HG02840 (cell line): ENCODE measurements around the gene FBXO21.
"Not testable (repeated sequence)": the region's sequence is repeated elsewhere in the genome, so short reads cannot be mapped to it uniquely, and the experiment has no call there.

Experiments used
- ATAC-seq: cut with Tn5 transposase; IDR thresholded peaks from one replicate; pipeline ENCODE4 v1.9.1; 2021; ENCODE audit warnings: mild to moderate bottlenecking, moderate library complexity, moderate number of reproducible peaks; ENCODE audit not compliant: unreplicated experiment, low FRiP score

Gene FBXO21, protein sequence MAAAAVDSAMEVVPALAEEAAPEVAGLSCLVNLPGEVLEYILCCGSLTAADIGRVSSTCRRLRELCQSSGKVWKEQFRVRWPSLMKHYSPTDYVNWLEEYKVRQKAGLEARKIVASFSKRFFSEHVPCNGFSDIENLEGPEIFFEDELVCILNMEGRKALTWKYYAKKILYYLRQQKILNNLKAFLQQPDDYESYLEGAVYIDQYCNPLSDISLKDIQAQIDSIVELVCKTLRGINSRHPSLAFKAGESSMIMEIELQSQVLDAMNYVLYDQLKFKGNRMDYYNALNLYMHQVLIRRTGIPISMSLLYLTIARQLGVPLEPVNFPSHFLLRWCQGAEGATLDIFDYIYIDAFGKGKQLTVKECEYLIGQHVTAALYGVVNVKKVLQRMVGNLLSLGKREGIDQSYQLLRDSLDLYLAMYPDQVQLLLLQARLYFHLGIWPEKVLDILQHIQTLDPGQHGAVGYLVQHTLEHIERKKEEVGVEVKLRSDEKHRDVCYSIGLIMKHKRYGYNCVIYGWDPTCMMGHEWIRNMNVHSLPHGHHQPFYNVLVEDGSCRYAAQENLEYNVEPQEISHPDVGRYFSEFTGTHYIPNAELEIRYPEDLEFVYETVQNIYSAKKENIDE

DNA sequence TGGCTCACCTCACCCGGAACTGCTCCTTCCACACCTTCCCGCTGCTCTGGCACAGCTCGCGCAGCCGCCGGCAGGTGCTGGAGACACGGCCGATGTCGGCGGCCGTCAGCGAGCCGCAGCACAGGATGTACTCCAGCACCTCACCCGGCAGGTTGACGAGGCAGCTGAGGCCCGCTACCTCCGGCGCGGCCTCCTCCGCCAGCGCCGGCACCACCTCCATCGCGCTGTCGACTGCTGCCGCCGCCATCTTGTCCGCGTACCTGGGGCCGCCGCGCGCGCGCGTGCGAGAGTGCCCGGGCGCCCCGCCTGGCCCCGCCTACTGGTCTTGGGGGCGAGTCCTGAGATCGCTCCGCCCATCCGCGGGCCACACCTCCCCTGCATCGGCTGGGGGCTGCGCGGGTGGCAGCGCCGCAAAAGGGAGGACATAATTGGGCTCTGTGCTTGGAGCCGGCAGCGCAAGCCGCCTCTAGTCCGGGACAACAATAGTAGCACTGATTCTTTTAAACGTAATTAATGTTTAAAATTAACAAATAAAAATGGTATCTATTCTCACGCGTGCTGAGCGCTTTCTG is at the start of gene FBXO21:
Gene FBXO21, minus strand, starts transcription at position 261 of the 572 bp plus-strand sequence. Its CDS starts 14 bp downstream, at position 247.
- peak; percentile 88 for ATAC-seq

DNA sequence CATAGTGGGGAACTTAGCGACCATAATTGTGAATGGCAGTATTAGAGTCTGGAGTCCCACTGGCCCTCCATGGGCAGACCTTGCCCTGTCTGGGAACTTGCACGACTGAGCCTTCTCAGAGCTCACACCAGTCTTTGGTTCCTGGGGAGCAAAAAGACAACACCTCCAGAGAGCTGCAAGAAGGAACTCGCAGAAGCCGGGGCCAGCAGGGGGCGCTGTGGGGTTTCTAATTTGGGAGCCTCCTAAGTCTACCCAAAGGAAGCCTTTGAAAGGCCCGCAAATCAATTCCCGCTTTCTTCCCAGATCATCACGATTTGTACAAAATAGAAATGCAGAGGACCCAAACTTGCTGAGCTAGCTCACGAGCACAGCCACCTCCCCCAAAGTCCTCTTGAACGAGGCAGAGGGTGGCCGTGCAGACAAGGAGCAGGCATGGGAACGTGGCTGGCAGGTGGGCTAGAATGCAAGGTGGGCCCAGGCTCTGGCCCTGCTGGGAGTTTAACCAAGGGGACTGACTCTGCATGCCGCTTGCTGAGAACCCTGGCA is 46.3 kb upstream of the FBXO21 start:
- no peak for ATAC-seq

DNA sequence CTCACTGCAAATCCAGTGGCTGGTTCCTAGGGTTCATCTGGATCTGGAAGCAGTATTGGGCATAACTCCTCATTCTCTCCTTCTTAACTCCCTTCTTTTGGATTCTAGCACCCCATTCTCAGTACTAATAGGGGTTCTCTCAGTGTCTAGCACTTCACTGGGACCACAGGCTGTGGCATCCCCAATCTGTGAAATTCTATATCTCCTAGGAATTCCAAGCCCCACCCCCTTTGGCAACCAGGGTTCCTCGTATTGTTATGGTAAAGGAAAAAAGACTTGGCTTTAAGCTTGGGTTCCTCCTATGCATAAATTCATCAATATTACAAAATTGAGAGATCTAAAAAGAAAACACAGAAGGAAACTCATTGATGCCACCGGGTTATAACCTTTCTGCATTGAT is 45.0 kb upstream of the FBXO21 start:
- ATAC-seq = no peak

DNA sequence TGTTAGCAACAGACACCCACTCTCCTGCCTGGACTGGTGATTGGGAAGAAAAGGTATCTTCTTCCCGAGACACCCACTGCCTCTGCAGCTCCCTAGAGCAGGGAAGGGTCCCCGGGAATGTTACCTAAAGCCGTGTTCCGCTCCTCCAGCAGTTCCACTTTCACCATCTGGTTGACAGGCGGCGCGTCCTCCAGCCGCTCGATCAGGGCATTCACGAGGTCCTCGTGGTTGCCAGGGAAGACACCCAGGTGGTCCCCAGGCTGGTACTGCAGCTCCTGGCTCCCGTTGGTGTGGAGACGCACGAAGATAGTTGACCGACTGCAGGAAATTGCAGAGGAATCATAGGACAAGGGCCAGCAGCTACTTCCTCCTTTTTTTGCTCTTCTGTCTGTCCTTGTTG is 44.2 kb upstream of the FBXO21 start:
- ATAC-seq = no peak

DNA sequence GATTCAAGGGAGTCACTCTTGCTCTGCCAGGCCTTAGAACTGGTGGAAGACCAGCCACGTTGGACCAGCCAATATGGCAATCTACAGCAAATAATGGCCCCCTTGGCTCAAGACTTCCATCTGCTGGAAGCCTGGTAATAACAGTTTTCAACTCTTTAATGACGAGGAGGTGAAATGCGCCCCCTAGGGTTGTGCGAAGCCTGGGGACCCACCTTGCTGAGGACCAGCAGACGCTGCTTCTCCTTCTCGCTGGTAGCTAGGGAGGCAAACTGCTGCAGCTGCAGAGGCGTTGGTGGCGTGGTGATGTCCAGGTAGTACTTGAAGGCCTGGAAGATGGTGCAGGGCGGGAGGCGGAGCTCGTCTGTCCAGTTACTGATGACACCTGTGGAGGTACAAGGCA is 41.5 kb upstream of the FBXO21 start:
- ATAC-seq = no peak

DNA sequence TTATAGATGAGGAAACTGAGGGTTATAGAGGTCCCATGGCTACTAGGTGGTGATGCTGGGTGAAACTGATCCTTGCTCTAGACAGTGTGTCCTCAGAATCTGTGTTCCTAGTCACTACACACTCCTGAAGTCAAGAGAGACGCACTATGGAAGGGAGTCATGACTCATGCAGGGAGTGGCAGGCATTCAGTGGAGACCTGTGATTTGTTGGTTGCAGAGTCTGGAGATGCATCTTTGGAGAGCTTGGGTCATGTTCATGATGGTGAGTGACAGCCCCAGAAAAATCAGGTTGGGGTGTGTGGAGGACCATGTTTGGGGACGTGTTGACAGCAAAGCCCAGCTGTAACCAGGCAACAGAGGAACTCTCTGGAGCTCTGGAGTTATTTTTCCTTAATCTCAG is 38.0 kb upstream of the FBXO21 start:
- no peak for ATAC-seq

DNA sequence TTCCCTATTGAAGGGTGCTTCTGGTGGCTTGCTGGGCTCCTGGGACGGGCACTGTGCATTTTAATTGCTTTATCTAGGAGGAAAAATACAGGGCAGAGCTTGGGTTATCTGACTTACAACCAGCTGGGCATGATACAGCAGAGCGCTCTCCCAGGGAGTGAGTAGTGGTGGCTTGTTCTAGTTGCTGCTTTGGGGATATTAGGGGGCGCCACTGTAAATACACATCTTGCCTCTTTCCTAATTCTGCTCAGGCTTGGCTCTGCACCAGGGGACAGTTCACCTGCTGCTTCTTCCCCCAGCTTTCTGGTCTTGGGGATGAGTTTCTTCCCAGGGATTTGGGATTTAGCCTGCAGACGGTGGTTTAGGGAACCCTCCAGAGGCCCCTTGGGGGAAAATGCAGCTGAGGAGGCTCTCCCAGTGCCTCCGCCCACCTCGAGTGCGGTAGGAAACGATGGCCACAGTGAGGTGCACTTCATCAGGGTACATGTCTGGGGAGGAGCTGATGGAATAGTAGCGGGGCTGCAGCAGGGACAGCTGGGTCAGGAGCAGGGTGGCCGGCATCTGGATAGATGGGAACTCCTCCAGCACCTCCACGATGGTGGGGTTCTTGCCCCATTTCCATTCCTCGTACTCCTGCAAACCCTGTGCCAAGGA is 36.9 kb upstream of the FBXO21 start:
- ATAC-seq = no peak

DNA sequence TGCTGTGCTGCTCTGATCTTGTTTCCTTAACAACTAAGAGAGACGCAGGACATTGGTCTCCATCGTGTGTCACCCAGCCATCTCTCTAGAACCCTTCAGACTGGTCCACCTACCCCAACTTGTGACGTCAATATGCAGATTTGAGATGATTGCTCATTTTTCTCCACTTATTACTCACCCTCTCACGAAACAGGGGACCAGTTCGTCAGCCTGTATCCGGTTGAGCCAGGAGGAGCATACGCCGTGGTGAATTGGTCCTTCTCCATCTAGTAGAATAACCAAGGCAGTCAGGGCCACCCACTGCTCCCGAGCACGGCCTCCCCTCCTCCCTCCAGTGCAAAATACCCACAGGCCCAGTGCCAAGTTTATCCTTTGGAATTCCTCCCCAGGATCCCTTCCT is 36.2 kb upstream of the FBXO21 start:
- no peak for ATAC-seq

DNA sequence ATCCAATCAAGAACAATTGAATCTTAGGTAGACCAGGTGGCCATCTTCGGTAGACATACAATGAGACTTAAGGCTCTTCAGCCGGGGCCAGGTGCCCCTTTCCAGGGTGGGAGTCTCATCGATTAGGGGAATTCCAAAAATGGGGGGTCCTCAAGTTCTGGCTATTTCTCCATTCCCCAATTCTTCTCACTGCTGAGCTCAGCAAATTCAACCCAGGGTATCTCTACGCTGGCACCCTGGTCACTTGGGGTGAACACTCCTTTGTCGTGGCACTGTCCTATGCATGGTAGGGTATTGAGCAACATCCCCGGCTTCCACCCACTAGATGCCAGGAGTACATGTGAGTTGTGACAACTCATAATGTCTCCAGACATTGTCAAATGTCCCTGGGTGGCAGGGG is 34.9 kb upstream of the FBXO21 start:
- no peak for ATAC-seq

DNA sequence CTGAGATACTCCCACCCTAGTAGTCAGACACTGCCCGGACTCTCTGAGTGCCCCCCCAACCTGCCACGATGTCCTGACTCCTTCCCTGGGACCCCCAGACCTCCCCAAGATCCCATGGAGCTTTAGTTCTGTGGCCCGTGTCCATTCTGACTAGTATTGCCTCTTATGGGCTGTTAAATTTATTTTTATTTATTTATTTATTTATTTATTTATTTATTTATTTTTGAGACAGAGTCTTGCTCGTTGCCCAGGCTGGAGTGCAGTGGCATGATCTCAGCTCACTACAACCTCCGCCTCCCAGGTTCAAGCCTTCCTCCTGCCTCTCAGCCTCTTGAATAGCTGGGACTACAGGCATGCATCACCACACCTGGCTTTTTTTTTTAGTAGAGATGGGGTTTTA is 30.7 kb upstream of the FBXO21 start:
- ATAC-seq = not testable (repeated sequence)

DNA sequence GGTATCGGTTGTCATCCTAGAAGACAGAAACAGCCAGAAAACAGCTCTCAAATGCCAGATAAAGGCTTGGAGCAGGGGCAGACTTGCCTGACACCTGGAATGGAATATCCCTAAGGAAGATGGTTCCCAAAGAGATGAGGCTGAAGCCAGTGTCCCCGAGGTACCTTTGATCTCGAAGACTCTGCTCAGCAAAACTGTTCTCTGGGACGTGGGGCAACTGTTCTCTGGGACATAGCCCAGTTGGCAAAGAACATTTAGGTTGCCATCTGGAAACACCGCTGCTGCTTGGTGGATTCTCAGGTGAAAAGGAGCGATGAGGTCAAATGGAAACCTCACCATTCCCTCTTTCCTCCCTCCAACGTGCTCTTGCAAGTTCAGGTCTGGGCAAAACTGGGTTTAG is 27.9 kb upstream of the FBXO21 start:
- no peak for ATAC-seq

DNA sequence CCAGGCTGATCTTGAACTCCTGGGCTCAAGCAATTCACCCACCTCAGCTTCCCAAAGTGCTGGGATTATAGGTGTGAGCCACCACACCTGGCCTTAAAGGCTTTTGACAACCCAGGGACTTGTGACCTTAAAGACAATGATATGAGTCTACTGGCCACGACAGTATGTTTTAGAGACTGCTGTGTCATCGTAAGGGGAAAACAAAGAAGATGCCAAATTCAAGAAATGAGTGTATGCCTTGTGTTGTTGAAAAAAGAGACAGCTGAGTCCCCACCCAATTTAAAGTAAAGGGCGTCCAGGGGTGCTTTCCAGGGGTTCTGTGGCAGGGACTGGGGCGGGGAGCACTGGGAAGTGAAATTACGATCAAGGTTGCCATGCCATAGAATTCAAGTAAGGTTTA is 26.4 kb upstream of the FBXO21 start:
- ATAC-seq = no peak

DNA sequence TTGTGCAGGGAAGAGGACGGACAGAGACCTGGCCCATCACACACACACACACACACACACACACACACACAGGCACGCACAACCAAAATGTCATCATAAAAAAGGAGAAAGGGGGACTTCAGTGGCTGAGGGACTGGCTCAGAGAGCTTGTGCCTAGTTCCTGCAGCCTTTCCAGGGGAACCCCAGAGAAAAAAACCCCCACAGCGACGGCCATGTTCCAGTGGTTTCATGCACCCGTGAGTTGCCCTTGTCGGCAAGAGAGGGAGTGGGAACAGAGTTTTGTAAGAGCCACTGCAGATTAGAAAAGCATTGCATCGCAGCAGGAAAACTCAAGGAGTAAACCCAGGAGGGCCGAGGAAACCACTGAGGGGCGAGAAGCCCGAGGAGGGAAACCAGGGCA is 24.5 kb upstream of the FBXO21 start:
- ATAC-seq = no peak

DNA sequence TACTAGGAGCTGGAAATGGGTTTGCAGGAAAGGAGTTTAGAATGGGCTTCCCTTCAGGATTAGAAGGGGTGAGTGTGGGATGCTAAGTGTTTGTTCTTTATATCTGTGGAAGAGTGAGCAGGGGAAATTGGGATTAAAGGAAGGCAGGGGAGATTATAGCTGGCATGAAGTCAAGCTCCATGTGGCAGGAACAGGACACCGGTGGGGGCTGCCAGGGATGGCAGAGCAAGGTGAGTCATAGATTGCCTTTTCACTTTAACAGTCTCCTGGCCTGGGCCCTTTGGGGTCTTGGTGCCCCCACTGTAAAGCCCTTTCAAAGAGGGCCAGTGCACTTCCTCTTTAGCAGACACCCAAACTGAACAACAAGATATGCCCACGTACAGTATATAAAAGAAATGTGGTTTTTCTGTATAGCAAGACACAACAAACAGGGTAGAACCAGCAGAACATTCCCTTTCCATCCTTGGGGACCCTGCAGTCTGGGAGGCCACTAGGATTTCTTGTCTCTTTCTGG is 23.1 kb upstream of the FBXO21 start:
- no peak for ATAC-seq

DNA sequence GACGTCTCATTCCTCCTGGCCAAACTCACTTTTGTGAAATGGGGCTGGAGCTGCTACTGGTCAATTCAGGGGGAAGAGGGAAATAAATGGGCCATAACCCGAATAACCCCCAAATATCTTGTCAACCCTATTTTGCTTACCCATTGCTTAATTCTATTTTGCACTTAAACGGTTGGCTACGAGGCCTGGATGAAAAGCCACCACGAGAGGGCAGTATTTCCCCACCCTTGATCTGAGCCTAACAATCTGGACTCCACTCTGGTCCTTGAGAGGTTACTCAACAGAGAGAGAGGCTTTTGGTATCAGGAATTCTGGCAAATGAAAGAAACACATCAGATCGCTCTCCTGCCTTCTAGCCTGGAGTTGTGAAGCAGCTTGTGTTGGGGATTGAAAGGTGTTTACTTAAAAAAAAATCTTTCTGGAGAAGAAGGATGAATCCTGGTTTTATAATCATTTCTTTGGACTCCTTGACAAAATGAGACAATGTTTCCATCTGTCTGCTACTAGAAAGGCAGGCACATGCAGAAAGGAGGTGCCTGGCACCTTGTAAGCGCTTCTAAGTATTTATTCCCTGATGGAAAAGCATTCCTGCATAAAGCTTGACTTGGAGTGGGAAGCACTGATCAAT is 22.4 kb upstream of the FBXO21 start:
- ATAC-seq = no peak

DNA sequence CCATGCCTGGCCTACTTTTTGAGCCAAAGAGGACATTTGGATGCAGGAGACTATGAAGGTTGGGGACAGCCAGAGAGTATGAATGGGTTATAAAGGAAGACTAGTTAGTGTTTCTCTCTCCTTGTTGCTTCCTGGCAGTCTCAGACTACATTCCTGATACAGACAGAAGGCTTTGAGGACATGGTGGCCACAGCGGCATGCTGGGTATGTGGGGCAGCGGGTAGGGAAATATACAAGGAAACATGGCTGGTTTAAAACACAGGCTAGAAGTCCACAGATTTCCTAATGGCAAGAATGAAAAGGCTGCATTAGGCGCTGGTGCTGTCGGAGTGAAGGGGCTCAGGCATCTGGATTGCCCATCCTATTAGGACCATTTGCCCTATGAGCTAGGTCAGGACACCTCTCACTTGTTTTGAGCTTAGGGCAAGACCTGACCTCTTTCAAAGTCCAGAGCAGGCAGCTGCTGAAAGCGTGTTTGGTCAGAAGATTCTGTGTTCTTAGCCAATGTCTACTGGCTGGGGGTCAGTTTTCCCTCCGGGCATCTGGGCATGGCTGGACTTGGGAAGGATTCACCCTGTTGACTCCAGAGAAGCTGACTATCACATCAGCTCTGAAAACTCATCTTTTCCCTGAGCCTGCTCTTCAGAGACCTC is 20.1 kb upstream of the FBXO21 start:
- no peak for ATAC-seq

DNA sequence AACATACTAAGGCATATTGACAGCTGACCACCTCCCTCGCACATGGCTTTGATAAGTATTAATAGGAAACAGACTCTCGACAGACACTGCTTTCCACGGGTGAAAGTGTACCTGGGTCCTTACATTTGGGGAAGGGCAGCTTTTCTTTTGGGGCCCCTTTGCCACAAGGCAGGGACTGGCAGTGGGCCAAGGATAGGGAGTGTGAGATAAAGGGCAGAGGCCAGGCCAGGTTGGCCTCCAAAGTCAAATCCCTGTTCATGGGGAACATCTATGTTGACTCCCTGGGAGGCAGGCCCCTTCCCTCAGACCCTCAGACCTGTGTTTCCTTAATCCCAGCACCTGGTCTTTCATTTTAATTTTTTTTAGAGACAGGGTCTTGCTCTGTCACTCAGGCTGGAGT is 19.4 kb upstream of the FBXO21 start:
- no peak for ATAC-seq

DNA sequence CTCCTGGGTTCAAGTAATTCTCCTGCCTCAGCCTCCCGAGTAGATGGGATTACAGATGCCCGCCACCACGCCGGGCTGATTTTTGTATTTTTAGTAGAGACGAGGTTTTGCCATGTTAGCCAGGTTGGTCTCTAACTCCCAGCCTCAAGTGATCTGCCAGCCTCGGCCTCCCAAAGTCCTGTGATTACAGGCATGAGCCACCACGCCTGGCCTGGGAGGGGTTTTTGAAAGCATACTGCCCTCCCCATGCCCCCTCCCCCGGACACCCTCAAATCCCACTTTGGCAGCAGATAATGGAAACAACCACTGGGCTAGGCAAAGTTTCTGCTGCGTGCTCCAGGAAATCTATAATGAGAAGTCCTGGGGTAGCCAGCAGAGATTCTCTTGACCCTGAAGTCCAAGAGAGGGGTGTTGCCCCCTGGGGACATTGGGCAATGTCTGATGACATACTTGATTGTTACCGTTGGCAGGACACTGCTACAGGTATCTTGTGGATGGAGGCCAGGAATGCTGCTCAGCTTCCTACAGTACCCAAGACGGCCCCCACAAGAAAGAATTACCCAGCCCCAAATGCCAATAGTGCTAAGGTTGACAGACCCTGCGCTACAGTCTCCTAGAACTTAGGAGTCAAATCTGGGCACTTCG is 18.7 kb upstream of the FBXO21 start:
- ATAC-seq = no peak

DNA sequence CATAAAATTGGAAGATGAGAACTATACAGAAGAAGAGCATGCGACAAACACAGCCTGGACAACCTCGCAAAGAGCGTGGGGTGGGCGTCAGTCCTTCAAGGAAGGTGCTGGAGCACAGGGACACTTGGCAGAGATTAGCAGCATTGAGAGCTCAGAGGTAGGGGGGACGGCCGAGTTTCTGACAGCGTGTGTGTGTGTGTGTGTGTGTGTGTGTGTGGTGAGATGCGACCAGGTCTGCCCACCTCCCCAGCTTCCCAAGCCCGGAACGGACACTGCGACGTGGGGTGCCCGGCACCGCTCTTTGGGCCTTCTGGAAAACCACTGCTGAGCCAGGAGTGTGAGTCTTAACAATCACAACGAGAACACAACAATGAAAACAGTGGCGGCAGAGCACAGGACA is 17.9 kb upstream of the FBXO21 start:
- ATAC-seq = no peak
